HG03060 (cell line): ENCODE measurements around the gene LRRC8B.
"Not testable (repeated sequence)": the region's sequence is repeated elsewhere in the genome, so short reads cannot be mapped to it uniquely, and the experiment has no call there.

Source experiments
- ATAC-seq: cut with Tn5 transposase; IDR thresholded peaks from one replicate; pipeline ENCODE4 v1.9.1; 2021; ENCODE audit warnings: low read depth, moderate number of reproducible peaks; ENCODE audit not compliant: unreplicated experiment

LRRC8B gene

DNA sequence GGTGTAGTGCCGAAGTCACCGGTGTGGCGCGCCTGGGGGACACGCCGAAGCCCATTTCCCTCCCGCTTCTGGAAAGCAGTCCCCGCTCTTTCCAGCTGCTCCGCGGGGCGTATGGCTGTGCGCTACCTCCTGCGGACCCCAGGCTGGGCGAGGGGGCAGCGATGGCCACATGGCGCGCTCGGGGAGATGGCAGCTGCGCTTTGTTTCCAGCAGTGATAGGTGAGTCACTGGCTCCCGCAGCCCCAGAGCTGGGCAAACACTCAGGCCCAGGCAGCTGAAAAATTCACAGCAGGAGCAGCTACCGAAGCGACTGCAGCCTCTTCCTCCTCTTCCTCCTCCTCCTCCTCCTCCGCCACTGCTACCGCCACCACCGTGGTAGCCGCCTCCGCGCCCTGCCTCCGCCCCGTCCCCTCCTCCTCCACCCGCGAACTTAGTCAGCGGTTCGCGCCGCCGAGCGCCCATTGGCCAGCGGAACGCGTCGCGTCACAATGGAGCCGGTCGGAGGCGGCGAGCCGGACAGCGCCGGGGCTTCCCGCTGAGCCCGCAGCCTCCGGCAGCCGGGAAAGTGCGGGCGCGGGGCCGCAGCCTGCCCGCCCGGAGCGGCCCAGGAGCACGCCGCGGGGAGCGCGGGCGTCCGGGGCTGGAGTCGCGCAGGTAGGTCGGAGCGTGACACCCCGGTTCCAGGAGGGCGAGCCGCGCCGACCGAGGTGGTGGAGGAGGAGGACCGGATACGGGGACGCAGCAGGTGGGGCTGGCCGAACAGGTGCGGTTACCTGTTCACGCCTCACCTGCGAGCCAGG is at the start of gene LRRC8B:
Gene LRRC8B (plus strand): TSS at position 461 of the 800 bp plus-strand sequence. CDS start 57,822 bp downstream, outside the sequence.
- peak; percentile 31 for ATAC-seq

DNA sequence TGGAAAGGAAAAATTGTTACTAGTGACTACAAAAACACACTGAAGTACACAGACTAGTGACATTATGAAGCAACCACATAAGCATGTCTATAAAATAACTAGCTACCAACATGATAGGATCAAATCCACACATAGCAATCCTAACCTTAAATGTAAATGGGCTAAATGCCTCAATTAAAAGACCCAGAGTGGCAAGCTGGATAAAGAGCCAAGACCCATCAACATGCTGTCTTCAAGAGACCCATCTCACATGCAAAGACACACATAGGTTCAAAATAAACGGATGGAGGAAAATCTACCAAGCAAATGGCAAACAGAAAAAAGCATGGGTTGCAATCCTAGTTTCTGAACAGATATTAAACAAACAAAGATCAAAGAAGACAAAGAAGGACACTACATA is 49.4 kb upstream of the LRRC8B start:
- no peak for ATAC-seq

DNA sequence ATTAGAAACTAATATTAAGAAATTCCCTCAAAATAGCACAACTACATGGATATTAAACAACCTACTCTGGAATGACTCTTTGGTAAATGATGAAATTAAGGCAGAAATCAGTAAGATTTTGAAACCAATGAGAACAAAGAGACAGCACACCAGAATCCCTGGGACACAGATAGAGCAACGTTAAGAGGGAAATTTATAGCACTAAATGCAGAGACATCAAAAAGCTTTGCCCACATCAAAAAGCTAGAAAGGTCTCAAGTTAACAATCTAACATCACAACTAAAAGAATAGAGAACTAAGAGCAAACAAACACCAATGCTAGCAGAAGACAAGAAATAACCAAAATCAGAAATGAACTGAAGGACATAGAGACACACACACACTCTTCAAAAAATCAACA is 48.6 kb upstream of the LRRC8B start:
- ATAC-seq: no peak

DNA sequence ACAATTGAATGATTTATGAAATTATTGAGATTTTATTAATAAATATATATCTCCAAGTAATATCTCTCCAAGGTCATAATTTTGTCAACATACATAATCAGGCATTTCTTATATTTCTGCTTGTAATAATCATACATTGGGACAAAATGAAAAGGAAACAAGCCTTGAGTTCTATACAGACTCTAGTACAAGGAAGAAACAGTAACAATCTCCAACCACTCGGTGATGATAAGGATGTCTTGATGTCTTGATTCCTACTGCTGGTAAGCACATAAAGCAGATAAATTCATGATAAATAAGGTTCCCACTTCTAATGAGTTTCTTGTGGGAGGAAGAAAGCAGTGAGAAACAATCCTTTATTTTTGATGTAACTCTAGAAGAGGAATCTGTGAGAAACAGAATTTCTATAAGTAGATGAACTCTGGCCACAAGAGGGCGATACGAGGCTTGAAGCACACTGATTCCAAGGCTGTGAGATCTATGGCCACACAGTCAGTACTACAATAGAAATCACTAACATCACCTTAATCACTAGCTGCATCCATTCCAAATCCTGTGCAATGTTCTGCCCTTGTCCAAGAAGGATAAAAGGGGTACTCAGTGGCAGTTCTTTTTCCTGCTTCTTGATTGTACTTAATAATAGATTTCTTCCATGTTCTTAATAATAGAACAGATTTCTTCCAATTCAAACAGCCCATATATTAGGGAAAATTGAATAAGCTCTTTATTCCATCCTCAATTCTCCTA is 41.4 kb upstream of the LRRC8B start:
- ATAC-seq: peak; percentile 59

DNA sequence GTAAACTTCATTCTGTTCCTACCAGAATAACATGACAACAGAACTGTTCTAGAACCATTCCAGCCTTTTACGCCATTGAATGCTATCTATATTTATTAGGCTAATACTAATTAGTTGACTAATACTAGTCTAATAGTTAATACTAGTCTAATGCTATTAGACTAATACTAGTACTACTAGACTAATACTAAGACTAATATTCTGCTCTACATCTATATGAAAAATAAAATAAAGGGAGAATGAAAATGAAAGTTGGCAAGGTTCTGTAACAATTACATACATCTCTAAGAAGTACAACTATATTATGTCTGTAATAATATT is 40.9 kb upstream of the LRRC8B start:
- no peak for ATAC-seq

DNA sequence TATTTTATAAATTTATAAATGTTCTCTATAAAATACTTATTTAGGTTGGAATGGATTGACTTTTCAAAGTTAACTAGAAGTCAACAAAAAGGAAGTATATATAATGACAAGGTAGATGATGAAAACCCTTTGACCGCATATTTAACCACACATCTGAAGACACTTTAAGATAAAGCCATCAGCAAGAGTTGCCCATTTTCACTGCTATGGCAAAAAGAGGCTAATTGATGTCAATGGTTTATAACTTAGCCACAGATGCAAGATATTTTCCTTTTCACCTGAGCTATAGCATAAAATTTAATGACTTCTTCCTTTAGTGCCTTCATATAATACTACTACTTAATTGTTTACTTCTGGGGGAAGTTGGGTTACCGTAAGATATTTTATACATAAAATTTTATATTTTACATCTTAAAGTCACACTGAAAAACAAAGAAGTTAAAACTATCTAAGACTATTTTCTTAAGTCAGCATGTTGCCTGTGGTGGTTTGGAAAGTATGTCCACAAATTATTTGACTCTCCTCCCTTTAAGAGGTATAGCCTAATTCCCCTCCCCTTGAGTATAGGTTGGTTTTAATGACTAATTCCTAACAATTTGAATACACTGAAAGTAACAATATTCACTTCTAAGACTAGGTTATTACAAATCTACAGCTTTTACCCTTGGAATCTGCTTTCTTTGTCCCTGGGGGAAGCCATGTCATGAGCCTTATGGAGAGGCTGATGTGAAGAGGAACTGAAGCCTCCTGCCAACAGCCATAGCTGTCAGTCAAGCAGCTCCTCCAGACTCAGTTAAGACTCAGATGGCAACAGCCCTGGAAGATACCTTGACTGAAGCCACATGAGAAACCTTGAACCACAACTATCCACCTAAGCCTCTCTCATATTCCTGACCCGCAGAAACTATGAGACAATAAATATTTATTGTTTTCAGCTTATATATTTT is 40.3 kb upstream of the LRRC8B start:
- ATAC-seq: no peak

DNA sequence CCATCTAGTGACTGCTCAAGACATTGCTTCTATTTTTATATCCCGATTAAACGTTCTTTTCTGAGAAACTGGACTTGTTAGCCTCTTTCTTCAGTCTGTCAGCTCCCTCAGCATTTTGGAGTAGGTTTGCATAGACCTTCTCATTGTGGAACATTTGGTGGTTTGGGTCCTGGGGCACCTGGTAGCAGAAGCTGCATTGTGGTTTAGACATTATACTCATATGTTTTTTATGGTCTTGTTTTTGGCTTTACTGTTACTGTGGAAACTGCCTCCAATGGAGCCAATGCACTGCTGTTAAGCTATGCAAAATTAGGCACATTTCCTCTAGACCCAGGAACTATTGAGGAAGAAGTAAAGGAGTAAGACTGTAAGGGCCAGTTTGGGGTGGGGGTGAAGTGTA is 36.7 kb upstream of the LRRC8B start:
- ATAC-seq: no peak

DNA sequence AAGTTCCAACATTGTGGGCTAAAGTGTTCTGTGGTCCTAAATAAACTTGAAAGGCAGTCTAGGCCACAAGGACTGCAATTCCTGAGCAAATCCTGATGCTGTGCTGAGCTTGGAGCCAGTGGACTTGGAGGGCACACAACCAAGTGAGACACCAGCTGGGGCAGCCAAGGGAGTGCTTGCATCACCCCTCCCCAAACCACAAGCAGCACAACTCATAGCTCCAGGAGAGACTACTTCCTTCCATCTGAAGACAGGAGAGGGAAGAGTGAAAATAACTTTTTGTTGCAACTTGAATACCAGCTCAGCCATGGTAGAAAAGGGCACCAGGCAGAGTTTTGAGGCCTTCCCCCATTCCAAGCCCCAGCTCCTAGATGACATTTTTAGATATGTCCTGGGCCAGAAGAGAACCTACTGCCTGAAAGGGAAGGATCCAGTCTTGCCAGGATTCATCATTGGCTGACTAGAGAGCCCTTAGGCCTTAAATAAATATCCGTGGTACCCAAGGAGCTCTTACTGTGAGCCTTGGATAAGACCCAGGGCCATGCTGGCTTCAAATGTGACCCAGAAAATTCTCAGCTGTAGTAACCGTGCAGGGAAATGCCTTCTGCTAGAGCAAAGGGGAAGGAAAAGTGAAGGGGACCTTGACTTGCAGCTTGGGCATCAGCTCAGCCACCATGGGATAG is 35.4 kb upstream of the LRRC8B start:
- no peak for ATAC-seq

DNA sequence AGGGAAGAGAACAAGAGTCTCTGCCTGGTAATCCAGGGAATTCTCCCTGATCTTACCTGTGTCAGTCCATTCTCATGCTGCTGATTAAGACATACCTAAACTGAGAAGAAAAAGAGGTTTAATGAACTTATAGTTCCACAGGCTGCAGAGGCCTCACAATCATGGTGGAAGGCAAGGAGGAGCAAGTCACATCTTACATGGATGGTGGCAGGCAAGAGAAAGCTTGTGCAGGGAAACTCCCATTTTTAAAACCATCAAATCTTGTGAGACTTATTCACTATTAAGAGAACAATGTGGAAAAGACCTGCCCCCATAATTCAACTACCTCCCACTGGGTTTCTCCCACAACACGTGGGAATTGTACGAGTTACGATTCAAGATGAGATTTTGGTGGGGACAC is 34.2 kb upstream of the LRRC8B start:
- no peak for ATAC-seq

DNA sequence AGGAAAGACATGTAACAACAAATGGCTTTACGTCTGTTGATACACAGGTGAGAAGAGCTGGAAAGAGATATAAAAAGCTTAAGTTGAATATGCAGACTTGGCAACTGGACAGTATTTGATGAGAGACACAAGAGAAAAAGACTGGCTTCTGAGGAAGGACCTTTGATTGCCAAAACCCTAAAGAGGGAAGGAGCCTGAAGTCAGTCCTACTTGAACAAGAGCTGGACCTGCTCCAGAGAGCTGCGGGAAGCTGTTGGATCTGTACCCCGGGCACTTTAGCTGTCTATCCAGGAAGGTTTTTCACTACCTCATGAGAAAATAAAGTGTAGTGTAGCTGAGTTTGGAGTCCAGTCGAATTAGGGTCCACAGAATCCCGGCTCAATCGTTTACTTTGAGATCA is 25.3 kb upstream of the LRRC8B start:
- ATAC-seq: no peak

DNA sequence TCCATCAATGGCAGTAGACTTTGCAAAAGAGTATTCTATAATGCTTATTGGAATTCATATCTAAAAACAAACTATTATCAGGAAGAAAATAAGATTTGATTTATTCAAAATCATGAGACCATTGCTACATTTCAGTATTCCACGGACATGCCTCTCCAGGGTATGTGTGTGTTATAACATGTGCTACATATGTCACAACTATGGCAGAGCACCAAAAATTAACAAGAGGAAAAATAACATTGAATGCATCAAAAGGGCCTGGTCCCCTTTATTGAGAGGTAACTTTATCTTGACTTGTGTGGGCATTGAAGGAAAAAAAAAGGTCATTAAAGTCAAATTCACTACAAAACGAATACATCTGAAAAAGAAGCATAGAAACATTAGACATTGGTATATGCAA is 22.6 kb upstream of the LRRC8B start:
- ATAC-seq: no peak

DNA sequence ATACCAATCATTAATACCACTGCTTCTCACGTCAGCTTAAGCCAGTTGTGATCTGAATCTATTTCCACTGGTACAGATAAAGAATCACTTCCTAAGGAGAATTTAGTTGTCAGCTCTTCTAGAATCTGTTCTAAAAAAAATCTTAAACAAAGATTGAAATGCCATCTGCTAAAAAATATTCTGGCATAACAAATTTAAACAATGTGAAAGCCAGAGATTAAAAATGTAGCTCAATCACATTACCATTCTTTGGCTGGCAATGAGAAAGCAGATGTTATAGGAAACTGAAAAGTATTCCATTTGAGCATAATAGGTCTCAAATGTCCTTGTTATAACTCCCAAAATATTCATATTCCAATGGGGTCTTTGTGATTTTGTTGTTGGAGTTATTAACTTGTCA is 21.7 kb upstream of the LRRC8B start:
- ATAC-seq: no peak

DNA sequence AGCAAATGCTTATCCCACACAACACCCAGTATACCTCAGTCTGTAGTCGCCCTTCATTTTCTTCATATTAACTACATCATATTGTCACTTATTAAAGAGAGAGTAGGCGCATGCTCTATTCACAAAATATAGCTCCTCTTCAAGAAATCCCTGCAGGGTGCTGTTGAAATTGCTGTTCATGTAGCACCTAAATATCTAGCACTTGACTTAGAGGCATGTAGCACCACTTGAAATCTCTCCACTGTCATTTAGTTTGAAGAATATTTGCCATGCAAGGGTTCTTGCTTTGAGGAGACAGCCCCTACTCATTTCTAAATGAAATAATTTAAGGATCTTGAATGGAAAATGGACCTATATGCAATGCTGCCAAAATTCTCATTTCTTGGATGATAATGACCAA is 20.9 kb upstream of the LRRC8B start:
- ATAC-seq: no peak

DNA sequence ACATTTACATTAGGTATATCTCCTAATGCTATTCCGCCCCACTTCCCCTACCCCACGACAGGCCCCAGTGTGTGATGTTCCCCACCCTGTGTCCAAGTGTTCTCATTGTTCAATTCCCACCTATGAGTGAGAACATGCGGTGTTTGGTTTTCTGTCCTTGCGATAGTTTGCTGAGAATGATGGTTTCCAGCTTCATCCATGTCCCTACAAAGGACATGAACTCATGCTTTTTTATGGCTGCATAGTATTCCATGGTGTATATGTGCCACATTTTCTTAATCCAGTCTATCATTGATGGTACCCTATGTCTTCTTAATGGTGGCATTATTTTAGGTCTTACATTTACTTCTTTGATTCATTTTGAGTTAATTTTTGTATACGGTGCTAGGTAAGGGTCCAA is 14.6 kb upstream of the LRRC8B start:
- ATAC-seq: not testable (repeated sequence)

DNA sequence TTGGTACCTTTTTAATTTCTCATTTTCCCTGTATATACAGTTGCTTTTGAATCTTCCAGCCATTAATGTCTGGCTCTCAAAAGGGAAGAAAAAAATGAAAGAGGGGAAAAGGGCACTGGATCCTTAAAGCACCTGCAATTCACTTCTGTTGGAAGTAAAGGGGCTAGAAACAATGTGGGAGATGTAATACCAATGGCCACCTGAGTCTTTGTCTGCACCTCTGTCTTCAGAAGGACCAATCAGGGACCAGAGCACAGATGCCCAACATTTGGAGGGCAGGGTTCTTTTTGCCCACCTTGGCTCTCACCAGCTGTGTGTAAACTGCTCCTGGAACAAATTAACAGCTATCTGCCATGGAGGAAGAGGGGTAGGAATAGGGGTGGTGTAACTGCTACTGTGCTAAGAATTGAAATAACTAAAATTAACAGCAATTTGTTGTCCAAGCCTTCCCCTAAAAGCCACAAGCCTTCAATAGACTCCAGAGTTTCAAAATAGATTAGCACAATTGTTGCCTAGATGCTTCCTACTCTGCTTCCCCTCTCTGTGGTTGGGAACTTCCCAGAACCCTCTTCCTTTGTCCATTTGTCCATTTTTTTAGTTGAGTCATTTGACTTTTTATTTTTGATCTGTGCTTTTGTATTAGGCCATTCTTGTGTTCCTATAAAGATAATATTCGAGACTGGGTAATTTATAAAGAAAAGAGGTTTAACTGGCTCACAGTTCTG is 11.5 kb upstream of the LRRC8B start:
- ATAC-seq: no peak

DNA sequence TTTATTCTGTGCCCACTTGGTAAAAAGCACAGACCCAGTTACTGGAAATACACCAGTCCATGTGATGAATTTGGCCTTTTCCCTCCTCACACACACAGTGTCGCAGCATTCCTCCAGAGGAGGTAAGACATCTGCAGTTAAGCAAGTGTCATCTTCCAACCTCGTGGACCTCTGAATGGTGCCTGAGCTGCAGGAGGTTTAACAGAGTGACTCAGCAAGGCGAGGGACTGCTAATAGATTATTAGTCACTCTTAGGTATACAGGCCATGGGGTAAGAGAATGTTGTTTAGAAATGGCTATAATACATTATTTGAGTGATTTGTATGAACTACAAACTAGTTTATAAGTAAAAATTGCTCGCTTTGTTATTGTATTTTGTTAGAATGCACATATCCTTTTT is 8.6 kb upstream of the LRRC8B start:
- no peak for ATAC-seq

DNA sequence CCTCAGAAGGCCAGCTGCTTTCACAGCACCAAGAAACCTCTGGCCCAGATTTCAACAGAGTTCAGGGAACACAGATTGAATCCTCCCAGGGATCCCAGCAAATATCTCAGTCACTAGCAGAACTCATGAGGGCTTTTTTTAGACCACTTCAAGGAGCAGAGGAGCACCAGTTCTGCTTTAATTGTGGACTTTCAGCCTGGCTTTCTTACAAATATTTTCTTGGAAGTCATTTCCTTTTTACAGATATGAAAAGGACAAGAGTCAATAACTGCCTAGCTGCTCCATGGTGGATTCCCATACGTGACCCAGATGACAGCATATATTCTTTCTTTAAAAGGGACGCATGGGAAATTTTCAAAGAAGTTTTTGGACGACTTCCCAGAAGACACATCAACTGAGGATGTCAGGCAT is 6.4 kb upstream of the LRRC8B start:
- no peak for ATAC-seq

DNA sequence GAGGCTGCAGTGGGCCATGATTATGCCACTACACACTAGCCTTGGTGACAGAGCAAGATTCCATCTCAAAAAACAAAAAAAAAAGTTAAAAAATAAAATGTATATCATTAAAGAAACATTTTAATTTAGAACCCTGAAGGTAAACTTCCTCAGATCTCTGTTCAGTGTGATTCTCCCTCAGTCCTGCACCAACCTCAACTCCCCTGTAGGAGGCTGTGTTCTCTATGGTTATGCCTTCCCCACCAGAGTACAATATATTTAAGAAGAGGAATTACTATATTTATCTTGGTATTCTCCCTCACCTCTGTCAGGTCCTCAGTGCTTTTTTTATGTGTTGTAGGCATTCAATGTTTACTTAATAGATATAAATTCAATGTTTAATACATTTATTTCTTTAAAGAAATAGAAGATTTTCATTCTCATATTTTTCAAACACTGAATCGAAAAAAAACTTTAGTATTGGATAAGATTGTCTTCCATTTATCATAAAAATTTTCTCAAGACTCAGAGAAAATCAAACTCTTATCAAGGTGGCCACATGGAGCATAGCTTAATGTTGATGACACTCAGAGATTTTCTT is 4.8 kb upstream of the LRRC8B start:
- peak; percentile 40 for ATAC-seq

DNA sequence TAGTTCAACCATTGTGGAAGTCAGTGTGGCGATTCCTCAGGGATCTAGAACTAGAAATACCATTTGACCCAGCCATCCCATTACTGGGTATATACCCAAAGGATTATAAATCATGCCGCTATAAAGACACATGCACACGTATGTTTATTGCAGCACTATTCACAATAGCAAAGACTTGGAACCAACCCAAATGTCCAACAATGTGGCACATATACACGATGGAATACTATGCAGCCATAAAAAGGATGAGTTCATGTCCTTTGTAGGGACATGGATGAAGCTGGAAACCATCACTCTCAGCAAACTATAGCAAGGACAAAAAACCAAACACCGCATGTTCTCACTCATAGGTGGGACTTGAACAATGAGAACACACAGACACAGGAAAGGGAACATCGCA is 2.7 kb upstream of the LRRC8B start:
- ATAC-seq: not testable (repeated sequence)
